GM18526 (cell line): ENCODE measurements around the gene SH2D3C.

ENCODE experiments used
- POLR2A ChIP-seq: IDR thresholded peaks from 3 replicates; pipeline ENCODE4 v1.6.1; 2011; ENCODE audit not compliant: insufficient read length; ENCODE audit errors: extremely low read depth

The SH2D3C gene

GRCh38 chr9:127693697-127694096, 84.8 kb downstream of the SH2D3C start:
- no peak for TF ChIP-seq POLR2A

GRCh38 chr9:127693143-127693542, 85.3 kb downstream of the SH2D3C start:
- no peak for TF ChIP-seq POLR2A

GRCh38 chr9:127692071-127692470, 86.4 kb downstream of the SH2D3C start:
- no peak for TF ChIP-seq POLR2A

- TF ChIP-seq POLR2A = no peak
These were observed 87.7 kb downstream of the SH2D3C start for GRCh38 chr9:127690735-127691134.

- TF ChIP-seq POLR2A = no peak
These were observed 89.0 kb downstream of the SH2D3C start for GRCh38 chr9:127689329-127690000.
